GM12873 (cell line): ENCODE measurements around the gene FERMT1.
A peak's percentile ranks its signal among the peaks of the same experiment; 100 is the strongest.

Experiments
- CTCF ChIP-seq: IDR thresholded peaks from 2 replicates; pipeline ENCODE4 v1.5.1; 2012; ENCODE audit warnings: low read depth, mild to moderate bottlenecking, moderate library complexity, low read length, control low read depth; ENCODE audit not compliant: insufficient read depth; ENCODE audit errors: missing control alignments

Gene FERMT1

GRCh38 chr20:6086868-6087267 lies 36.0 kb downstream of the FERMT1 start:
- no peak for TF ChIP-seq CTCF

- TF ChIP-seq CTCF, result no peak
Measured at GRCh38 chr20:6083926-6084325, 38.9 kb downstream of the FERMT1 start.

- no peak for TF ChIP-seq CTCF
Measured at GRCh38 chr20:6081236-6081635, 41.6 kb downstream of the FERMT1 start.

GRCh38 chr20:6079016-6079415 lies 43.8 kb downstream of the FERMT1 start:
- no peak for TF ChIP-seq CTCF

GRCh38 chr20:6075428-6076219 lies 47.2 kb downstream of the FERMT1 start:
- TF ChIP-seq CTCF, result no peak

GRCh38 chr20:6074784-6075183 lies 48.0 kb downstream of the FERMT1 start:
- no peak for TF ChIP-seq CTCF

- peak; percentile 63 for TF ChIP-seq CTCF
Measured at GRCh38 chr20:6074145-6074561, 48.7 kb downstream of the FERMT1 start.
